NCI-H146 treated with DMSO at 0.1 percent for 48 hours (cell line): ENCODE measurements around the gene ZNF223.

Experiments
- DNase-seq: peaks from one replicate; lab custom pipeline; 2025; ENCODE audit not compliant: unreplicated experiment; lab: John Stamatoyannopoulos, UW

ZNF223 gene

DNA sequence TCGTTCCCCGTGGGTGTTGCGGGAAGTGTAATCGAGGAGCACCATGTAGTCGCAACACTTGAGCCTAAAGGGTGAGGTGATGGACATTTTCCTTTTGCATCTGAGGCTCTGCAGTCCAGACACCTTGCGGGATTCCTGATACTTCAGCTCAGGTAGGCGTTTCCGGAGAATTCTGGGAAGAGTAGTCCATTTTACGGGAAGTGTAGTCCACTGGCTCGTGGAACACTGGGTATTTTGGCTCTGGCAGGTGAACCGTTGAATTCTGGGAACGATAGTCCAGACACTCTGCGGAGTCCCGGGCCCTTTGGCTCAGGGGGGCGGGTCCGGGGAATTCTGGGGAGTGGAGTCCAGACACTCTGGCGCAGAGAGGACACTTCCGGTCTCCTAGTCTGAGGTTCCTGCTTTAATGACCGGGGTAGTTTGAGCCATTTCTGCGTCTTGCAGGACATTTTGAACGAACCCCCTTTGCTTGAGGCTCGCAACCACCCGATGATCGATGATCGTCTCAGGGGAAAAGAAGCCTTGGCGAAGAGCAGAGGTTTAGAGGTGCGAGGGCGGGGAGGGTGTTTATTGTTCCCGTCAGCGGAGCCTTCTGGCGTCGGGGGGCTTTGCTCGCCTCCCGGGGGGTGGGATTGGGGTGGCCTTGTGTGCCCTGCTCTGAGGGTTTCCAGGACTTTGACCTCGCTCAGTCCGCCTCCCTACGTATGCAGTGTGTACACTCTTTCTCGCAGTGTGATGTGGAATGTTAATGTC, at the start of gene ZNF223:
Gene ZNF223, plus strand, starts transcription at position 387 of the 753 bp plus-strand sequence. CDS start 3,141 bp downstream, outside the sequence.
- DNase-seq: peak; percentile 99

DNA sequence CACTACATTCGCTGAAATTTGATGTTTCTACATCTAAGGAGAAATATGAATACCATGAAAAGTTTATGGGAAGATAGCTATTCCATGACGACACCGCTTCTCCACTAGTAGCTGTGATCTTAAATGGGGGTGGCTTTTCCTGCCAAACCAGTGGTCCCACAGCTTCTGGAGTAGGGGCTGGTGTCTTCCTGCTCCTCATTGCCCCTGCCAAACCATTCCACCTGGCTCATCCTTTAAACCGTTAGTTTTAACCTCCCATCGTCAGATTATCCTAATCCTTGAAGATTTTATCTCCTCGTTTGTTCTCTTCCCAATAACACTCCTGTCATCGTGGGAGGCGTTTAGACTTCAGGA, 49.6 kb upstream of the ZNF223 start:
- DNase-seq: no peak

DNA sequence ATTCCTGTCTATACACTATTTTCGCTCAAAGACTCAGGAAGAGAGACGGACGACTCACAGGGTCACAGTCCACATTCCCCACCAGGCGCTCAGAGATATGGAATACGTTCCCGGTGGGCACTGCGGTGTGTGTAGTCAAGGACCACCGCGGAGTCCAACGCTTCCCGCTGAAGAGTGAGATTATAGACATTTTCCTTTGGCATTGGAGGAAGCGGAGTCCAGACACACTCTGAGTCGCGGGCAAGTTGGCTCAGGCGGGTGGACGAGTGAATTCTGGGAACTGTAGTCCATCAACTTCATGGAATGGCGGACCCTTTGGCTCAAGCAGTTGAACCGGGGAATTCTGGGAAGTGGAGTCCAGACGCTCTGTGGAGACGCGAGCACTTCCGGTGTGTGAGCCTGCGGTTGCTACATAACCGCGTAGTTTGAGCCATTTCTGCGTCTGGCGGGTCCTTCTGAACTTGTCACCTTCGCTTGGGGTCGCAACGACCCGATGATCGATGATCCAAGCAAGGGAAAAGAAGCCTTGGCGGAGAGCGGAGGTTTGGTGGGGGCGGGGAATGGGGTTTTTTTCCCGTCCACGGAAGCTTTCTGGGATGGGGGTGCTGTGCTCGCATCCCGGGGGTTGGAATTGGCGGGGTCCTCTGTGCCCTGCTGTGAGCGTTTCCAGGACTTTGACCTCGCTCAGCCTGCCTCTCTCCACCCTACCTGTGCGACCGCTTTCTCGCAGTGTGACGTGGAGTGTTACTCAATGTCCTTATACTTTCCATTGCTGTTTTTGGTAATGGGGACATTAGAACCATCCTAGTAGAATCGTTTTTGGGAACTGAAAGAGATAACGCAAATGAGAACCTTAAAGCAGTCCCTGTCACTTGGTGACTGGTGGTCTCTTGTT, 49.0 kb upstream of the ZNF223 start, which contains the start of gene ZNF230:
Gene ZNF230, plus strand, starts transcription at position 392 of the 895 bp plus-strand sequence. CDS start 4,122 bp downstream, outside the sequence.
- peak; percentile 95 for DNase-seq

DNA sequence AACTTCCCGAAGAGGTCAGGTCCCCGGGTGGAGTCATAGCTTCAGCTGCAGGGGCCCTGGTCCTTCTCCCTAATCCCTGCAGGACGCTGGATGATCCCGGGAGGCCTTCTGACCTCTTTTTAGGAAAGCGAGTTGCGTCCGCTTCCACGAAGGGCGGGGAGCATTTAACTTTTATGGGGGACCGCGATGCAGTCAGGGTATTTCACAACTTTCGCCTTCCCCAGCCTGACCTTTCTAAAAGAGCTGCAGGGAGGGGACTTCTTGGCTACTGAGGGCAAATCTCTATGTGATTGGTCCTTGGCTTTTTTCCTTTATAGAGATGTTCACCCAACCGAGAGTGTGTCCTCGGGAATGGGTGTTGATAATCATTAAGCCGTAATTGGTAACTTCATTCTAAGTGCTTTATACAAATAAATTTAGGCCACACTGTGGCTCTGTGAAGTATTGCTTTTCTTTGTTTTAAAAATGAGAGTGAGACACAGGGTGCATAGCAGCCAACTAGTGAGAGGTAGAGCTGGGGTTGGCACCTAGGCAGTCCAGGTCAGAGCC, 48.3 kb upstream of the ZNF223 start:
- DNase-seq: no peak

DNA sequence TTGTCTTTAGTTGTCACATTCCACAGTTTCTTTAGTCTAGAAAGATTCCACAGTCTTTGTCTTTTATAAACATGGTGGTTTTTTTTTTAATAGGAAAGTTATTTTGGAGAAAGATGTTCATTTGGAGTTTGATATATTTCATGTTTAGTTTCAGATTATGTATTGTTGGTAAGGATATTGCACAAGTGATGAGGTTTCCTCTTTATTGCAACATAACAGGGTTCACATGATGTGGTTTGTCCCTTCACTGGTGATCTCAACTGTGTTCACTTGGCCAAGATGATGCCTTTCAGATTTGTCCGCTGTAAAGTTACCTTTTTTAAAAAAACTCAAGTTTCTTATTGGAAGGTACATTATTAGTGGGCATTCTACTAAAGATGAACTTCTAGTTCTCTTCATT, 45.9 kb upstream of the ZNF223 start:
- no peak for DNase-seq

DNA sequence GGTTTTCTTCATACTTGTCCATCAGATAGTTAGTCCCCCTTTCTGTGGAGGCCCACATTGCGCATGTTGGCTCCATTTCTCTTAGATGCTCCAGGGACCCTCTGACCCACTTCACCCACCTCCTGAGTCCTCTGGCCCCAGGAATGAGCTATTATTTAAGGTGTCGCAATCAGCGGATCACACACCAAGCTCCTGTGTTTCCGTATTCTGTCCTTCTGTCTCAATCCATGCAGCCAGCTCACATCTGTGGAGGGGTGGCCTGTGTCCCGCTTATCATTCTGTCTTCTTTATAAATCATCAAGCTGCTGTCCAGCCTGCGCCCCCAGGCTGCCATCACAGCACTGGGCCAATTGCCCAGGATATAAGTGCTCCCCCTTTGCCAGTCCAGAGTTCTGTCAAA, 44.4 kb upstream of the ZNF223 start:
- no peak for DNase-seq

DNA sequence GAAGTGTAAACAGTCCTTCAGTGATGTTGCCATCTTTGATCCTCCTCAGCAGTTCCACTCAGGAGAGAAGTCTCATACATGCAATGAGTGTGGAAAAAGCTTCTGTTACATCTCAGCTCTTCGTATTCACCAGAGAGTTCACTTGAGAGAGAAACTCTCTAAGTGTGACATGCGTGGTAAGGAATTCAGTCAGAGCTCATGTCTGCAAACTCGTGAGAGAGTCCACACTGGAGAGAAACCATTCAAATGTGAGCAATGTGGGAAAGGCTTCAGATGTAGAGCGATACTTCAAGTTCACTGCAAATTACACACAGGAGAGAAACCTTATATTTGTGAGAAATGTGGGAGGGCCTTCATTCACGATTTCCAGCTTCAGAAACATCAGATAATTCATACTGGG, 41.4 kb upstream of the ZNF223 start:
- no peak for DNase-seq

DNA sequence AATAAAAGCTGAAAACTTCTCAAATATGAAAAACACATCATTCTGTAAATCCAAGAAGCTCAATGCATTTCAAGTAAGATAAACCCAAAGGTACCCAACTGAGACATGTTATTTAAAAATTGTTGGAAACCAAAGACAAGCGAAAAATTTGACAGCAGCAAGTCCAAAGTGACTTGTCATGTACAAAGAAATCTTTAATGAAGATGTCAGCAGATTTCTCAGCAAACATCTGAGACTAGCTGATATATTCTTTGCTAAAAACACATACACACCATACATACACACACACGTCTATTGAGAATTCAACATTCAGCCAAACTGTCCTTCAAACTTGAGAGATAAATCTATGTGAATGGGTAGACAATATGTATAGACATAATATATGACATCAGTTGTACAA, 32.3 kb upstream of the ZNF223 start:
- DNase-seq: no peak

DNA sequence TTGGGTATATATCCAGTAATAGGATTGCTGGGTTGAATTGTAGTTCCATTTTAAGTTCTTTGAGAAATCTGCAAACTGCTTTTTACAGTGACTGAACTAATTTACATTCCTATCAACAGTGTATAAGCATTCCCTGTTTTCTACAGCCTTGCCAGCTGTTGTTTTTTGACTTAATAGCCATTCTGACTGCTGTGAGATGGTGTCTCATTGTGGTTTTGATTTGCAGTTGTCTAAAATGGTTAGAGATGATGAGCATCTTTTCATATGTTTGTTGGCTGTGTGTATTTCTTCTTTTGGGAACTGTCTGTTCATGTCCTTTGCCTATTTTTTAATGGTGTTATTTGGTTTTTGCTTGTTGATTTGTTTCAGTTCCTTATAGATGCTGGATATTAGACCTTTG, 30.6 kb upstream of the ZNF223 start:
- no peak for DNase-seq

DNA sequence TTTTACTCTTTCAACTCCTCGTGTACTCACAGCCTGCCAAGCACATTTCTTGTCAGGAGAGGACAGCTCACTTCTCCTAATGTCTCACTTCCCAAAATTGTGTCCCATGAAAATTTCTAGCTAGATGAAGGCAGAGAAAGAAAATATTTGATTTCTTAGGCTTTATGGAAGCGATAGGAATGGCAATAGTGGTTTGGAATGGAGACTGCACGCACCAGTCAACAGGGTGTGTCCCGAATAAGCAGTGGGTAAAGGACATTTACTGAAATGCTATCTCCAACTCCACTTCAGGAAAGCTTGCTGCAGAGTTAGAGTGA, 27.0 kb upstream of the ZNF223 start:
- DNase-seq: no peak

DNA sequence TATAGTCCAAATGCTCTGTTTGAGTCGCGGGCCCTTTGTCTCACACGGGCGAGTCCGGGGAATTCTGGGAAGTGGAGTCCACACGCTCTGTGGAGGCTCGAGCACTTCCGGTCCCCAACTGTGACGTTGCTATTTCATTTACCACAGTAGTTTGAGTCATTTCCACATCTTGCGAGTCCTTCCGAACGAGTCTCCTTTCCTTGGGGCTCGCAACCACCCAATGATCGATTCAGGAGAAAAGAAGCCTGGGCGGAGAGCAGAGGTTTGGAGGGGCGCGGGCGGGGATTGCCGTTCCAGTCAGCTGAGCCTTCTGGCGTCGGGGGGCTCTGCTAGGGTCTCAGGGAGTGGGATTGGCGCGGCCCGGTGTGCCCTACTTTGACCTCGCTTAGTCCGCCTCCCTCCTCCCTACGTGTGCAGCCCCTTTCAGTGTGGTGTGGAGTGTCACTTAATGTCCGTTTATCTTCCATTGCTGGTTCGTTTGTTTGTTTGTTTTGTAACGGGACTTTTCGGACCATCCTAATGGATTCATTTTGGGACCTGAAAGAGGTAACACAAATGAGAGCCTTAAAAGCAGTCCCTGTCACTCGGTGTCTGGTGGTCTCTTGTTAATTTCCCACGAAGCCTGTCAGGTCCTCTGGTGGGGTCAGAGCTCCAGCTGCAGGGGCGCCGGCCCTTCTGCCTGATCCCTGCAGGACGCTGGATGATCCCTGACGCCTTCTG, 26.5 kb upstream of the ZNF223 start, which contains the start of gene ZNF222:
Gene ZNF222, plus strand, starts transcription at position 163 of the 720 bp plus-strand sequence. Its CDS starts 58 bp downstream, at position 221.
- DNase-seq: peak; percentile 58

DNA sequence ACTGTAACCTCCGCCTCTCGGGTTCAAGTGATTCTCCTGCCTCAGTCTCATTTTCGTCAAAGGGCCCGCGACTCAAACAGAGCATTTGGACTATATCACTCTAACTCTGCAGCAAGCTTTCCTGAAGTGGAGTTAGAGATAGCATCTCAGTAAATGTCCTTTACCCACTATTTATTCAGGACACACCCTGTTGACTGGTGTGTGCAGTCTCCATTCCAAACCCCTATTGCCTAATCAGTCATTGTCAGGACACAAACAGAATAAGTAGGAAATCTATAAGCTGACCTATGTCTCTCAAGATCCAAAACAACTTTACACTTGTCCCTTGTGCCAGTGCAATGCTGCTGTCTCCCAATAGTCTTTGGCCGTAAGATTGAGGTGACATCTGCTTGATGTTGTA, 25.2 kb upstream of the ZNF223 start:
- DNase-seq: no peak

DNA sequence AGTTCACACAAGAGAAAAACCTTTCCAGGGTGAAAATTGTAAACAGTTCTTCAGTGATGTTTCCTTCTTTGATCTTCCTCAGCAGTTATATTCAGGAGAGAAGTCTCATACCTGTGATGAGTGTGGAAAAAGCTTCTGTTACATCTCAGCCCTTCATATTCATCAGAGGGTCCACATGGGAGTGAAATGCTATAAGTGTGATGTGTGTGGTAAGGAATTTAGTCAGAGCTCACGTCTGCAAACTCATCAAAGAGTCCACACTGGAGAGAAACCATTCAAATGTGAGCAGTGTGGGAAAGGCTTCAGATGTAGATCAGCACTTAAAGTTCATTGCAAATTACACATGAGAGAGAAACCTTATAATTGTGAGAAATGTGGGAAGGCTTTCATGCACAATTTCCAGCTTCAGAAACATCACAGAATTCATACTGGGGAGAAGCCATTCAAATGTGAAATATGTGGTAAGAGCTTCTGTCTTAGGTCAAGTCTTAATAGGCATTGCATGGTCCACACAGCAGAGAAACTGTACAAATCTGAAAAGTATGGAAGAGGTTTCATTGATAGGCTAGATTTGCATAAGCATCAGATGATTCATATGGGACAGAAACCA, 19.7 kb upstream of the ZNF223 start:
- DNase-seq: no peak

DNA sequence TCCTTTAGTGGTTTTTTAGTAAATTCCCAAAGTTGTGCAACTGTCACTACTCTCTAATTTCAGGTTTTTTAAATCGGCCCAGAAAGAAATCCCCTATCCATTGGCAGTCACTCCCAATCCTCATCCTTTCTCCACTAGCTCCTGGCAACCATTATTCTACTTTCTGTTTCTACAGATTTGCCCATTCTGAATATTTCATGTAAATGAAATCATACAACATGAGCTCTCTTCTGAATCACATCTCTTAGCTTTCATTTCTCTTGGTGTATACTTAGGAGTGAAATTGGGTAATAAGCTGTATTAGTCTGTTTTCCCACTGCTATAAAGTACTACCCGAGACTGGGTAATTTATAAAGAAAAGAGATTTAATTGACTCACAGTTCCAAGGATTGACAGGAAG, 9.7 kb upstream of the ZNF223 start:
- DNase-seq: no peak

DNA sequence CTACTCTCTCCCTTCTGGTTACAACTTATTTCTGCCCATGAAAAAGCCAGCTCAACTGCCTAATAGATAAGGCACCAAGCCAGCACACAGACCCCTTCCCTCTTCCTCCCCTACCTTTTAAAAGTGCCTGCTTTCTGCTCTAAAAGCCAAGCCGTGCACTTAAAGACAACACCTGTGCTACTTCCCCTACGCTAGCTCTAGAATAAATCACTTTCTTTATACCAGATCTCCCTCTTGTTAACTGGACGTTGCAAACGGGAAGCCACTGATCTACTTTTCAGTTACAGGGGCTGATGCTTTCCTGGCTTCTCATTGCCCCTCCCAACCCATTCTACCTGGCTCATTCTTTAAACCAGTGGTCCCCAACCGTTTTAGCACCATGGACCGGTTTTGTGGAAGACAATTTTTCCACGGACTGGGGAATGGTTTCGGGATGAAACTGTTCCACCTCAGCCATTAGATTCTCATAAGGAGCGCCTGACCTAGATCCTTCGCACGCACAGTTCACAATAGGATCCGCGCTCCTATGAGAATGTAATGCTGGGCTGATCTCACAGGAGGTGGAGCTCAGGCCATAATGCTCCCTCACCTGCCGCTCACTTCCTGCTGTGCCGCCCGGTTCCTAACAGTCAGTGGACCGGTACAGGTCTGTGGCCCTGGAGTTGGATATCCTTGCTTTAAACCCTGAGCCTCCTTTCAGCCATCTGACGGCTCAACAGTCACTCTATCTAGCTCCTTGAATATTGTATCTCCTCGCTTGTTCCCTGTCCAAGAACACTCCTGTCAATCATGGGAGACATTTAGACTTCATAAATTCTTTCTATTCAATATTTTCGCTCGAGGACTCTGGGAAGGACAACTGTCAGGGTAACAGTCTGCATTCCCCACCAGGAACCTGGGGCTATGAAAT, 841 bp upstream of the ZNF223 start:
- DNase-seq: peak; percentile 81

DNA sequence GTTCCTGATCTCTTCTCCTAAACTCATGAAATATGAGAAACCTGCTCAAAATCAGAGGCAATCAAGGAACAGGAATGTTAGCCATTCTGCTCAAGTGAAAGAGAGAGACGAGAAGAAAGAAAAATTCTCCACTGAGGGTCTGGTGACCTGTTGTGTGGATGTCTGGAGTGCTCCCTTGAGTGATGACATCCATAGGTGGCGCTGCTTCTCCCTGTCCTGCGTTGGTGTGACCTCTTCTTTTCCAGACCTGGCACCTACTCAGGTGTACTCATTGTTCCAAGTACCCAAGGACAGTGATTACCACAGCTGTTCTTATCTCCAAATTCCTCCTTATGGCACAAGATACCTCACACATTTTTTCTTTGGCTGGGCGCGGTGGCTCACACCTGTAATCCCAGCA, 4.0 kb downstream of the ZNF223 start:
- no peak for DNase-seq

DNA sequence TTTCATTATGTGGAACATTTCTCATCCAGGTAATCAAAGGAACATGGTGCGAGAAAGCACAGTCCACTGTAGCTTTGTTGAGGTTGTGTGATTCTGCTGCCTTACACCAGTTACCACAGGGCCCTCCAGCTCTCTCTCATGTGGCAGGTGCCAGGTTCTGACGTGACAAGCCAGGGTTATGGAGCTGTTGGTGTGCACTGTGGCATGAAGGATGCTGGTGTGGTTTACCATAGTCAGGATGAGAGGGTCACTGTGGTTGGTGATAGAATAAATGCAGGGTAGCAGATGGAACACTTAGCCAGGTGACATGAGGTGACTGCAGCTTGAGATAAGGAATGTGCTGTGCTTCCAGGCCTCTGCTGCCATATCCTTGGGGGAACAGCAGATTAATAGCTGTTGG, 7.4 kb downstream of the ZNF223 start:
- no peak for DNase-seq

DNA sequence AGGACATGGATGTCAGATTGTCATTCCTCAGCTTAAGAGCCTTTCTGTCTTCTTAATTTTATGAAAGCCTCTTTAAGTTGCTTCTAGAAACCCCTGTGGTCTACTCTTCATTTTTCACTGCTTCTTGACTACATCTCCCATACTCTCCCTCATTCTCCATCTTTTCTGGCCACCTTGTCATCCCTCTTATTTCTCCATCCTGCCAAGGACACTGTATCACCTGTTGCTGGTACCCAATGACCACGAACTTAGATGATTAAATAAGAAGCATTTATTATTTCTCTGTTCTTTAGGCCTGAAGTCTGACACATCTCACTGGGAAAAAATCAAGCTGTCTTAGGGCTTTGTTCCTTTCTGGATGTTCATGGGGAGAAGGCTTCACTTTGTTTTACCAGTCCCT, 9.2 kb downstream of the ZNF223 start:
- DNase-seq: no peak

DNA sequence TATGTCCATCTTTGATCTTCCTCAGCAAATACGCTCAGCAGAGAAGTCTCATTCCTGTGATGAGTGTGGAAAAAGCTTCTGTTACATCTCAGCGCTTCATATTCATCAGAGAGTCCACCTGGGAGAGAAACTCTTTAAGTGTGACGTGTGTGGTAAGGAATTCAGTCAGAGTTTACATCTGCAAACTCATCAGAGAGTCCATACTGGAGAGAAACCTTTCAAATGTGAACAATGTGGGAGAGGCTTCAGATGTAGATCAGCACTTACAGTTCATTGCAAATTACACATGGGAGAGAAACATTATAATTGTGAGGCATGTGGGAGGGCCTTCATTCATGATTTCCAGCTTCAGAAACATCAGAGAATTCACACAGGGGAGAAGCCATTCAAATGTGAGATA, 14.5 kb downstream of the ZNF223 start:
- DNase-seq: no peak

DNA sequence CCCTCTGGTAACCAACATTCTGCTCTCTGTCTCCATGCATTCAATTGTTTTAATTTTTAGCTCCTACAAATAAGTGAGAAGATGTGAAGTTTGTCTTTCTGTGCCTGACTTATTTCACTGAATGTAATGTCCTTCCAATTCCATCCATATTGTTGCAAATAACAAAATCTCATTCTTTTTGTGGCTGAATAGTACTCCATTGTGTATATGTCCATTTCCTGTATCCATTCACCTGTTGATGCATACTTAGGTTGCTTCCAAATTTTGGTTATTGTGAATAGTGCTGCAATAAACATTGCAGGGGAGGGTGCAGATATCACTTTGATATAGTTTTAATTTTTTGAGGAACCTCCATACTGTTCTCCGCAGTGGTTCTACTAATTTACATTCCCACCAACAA, 17.6 kb downstream of the ZNF223 start:
- no peak for DNase-seq
